AG04450 (cell line): ENCODE measurements around the gene RALY. TPM values are rescaled to one million over a fixed set of nuclear protein-coding genes. Genes with fewer than 3 reads are reported as not detected.

ENCODE experiments used
- CTCF ChIA-PET: fragments of 300-600, 350-600 bp; formaldehyde crosslinking; extraction: SDS; loops from one replicate; lab custom pipeline; 2022; ENCODE audit warnings: antibody characterized with exemption, inconsistent platforms; lab: Charles Lee
- POLR2A ChIA-PET: fragments of 350-600 bp; formaldehyde crosslinking; extraction: SDS; loops from one replicate; lab custom pipeline; 2021; ENCODE audit warnings: antibody characterized with exemption, inconsistent platforms; lab: Yijun Ruan, JAX
- DNase-seq: peaks from one replicate; pipeline ENCODE4 v3.0.0-alpha.2; 2011; ENCODE audit warnings: low read depth, low spot score
- H3K27ac ChIP-seq: one replicate; pipeline ENCODE4 v1.5.1; 2012; ENCODE audit warnings: low read depth, low read length, control low read depth
- H3K27me3 ChIP-seq: one replicate; pipeline ENCODE4 v1.6.0; 2012; ENCODE audit warnings: low read length; ENCODE audit not compliant: control insufficient read depth, insufficient read depth
- H3K4me3 ChIP-seq: 2 replicates; pipeline ENCODE4 v1.5.1; 2011; ENCODE audit warnings: mild to moderate bottlenecking, low read depth, low read length, control low read depth
- H3K9me3 ChIP-seq: 2 replicates; pipeline ENCODE4 v1.5.1; 2012; ENCODE audit warnings: low read length; ENCODE audit not compliant: control insufficient read depth, insufficient read depth
- polyA plus RNA-seq: library from polyadenylated mRNA; depleted of rRNA; stranded (reverse); fragments of >200 nt; gene quantifications from 2 replicates; pipeline ENCODE4 v1.2.3, GENCODE V29; 2011
- TF ChIP-seq, protein P1 (sequence below): IDR thresholded peaks from 2 replicates; pipeline ENCODE4 v1.5.1; 2011; ENCODE audit warnings: low read depth, low read length, control low read depth, inconsistent platforms

Gene RALY
- polyA plus RNA-seq, 1 experiment = 79.2 TPM

GRCh38 chr20:33991502-33991901, 2.2 kb upstream of the RALY start:
- H3K4me3 ChIP-seq = peak overlapping the region; percentile 89; the same call in 1 of the 2 replicates

DNA sequence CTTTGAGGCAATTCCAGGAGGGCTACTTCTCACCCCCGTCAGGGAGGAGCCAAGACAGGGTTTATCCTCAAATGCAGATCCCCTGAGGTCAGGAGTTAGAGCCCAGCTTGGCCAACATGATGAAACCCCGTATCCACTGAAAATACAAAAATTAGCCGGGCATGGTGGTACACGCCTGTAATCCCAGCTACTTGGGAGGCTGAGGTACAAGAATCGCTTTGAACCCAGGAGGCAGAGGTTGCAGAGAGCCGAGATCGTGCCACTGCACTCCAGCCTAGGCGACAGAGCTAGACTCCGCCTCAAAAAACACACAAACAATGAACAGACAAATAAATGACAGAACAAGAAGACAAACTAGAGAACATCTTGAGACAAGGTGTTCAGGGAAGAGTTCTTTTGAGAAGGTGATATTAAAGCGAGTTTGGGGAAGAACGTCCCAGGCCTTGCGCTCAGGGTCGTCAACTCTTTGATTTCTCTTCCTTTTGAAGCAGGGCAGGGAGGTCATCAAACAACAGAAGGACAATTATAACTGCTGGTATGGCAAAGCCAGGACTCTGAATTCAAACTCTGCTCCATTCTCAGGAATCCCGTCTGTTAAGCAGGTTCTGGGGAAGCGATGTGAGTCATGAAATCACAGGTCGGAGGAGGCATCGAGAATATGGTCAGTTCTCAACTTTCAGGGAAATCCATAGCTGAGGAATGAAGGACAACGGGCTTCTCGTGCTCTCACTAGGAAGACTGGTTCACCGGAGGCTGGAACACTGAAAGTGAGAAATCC, 1.4 kb upstream of the RALY start:
- POLR2A ChIA-PET = interaction anchor here (0.6 to 2.3 kb wide), 9 partner anchors 9 to 180 kb away, joined by 4 to 21 read pairs (median 12); partner anchors contain the start of genes CHMP4B and EIF2S2
- H3K27me3 ChIP-seq = no peaks in the 10 kb centered on the region
- DNase-seq = no peak
- CTCF ChIA-PET = interaction anchor here (0.6 to 1.4 kb wide), 2 partner anchors 66 to 76 kb away, joined by 3 to 4 read pairs; no protein-coding TSS in a partner anchor
- peak overlapping the region; percentile 89 for H3K4me3 ChIP-seq
- H3K9me3 ChIP-seq = no peaks in the 10 kb centered on the region; the same call in 1 of the 2 replicates
- TF ChIP-seq, protein P1, sequence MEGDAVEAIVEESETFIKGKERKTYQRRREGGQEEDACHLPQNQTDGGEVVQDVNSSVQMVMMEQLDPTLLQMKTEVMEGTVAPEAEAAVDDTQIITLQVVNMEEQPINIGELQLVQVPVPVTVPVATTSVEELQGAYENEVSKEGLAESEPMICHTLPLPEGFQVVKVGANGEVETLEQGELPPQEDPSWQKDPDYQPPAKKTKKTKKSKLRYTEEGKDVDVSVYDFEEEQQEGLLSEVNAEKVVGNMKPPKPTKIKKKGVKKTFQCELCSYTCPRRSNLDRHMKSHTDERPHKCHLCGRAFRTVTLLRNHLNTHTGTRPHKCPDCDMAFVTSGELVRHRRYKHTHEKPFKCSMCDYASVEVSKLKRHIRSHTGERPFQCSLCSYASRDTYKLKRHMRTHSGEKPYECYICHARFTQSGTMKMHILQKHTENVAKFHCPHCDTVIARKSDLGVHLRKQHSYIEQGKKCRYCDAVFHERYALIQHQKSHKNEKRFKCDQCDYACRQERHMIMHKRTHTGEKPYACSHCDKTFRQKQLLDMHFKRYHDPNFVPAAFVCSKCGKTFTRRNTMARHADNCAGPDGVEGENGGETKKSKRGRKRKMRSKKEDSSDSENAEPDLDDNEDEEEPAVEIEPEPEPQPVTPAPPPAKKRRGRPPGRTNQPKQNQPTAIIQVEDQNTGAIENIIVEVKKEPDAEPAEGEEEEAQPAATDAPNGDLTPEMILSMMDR = no peak
- peak overlapping the region; percentile 87 for H3K27ac ChIP-seq

More at GRCh38 chr20:33991502-33991901, 2.2 kb upstream of the RALY start:
- Histone ChIP-seq H3K9me3 (no peaks in the 10 kb centered on the region; the same call in 1 of the 2 replicates), H3K27me3 (no peaks in the 10 kb centered on the region), H3K27ac (no peak overlapping the region)
- ChIA-PET CTCF (interaction anchor here (1.4 kb wide), 1 partner anchor 77 kb away, joined by 4 read pairs; no protein-coding TSS in a partner anchor), POLR2A (interaction anchor here (0.6 kb wide), 1 partner anchor 10 kb away, joined by 5 read pairs; no protein-coding TSS in a partner anchor)
- TF ChIP-seq, protein P1 = no peak
- DNase-seq = no peak

DNA sequence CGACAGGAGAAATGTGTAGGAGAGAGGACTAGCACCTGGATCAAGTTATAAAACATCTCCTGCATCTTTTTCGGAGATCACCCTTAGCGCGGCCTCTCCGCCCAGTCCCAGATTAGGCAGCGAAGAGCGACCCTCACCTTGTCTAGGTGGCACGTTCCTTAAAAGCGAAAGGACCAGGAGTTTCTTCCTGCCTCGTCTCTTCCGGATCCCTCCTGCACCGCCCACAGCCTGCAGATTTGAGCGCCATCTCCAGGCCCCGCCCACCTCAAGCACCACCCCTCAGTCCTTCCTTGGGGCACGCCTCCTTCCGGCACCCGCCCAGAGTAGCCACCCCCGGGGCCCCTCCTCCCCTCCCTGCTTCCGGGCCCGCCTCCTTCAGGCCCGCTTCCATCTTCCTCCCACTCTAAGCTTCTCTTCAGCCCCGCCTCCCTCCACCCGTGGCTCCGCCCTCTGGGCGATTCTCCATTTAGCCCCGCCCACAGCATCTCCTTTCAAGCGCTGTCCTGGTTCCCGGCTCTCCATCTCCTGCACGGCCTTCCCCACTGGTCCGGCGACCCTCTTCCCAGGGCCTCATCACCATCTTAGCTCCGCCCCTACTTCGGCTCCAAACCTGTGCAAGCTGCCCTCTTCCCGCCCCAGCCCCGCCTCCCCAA, 662 bp upstream of the RALY start:
- Histone ChIP-seq H3K27ac (peak overlapping the region; percentile 95), H3K27me3 (no peaks in the 10 kb centered on the region), H3K9me3 (no peaks in the 10 kb centered on the region; the same call in 1 of the 2 replicates), H3K4me3 (peak overlapping the region; percentile 93)
- ChIA-PET CTCF (interaction anchor here (0.6 to 1.4 kb wide), 4 partner anchors 50 to 130 kb away, joined by 3 to 6 read pairs (median 4); no protein-coding TSS in a partner anchor), POLR2A (interaction anchor here (0.5 to 2.3 kb wide), 22 partner anchors 8 to 181 kb away, joined by 3 to 21 read pairs (median 6); partner anchors contain the start of genes CHMP4B and EIF2S2)
- peak; percentile 99 for DNase-seq
- TF ChIP-seq, protein P1 = no peak

DNA sequence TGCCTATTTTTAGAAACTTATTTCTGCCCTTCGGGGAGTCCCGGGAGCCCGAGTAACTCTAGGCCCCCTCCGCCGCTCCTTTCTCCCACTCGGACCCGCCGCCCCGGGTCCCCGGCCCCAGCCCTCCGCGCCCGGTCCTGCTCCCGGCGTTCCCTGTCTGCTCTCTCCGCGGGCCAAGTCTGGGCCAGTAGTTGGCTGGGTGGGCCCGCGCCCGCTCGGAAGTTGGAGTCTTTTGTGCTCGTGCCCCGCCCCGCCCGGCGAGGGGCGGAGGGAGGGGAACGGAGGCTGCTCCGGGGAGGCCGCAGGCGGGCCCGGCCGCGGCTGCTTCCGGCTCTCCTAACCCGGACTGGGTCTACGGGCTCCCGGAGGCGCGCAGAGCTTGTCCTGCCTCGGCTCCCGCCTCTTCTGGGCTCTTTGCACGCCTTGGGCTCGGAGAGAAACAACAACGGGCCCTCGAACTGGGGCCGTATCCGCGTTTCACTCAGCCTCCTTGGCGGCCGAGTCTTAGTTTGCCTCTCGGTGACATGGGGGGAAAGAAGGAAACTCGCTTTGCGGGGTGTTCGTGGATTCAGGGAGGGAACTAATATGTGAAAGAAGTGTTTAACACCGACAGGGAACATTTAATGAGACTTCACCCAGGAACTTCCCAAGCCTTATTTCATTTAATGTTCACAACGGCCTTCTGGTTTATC, 657 bp downstream of the RALY start:
- H3K9me3 ChIP-seq = no peaks in the 10 kb centered on the region; the same call in 1 of the 2 replicates
- no peak for DNase-seq
- no peaks in the 10 kb centered on the region for H3K27me3 ChIP-seq
- H3K27ac ChIP-seq = peak overlapping the region; percentile 93
- H3K4me3 ChIP-seq = peak overlapping the region; percentile 93
- TF ChIP-seq, protein P1 = no peak
- ChIA-PET POLR2A (interaction anchor here (0.6 to 2.3 kb wide), 9 partner anchors 12 to 118 kb away, joined by 3 to 21 read pairs (median 13); partner anchors contain the start of gene EIF2S2), CTCF (no interaction called here)
